ENCODE data around the gene PPFIA2. TPM values are rescaled to one million over a fixed set of nuclear protein-coding genes. Genes with fewer than 3 reads are reported as not detected.

PPFIA2 gene
- total RNA-seq, 4 donors from 2014 or later, result 1.7 to 3.9 (median 2.0) TPM

DNA sequence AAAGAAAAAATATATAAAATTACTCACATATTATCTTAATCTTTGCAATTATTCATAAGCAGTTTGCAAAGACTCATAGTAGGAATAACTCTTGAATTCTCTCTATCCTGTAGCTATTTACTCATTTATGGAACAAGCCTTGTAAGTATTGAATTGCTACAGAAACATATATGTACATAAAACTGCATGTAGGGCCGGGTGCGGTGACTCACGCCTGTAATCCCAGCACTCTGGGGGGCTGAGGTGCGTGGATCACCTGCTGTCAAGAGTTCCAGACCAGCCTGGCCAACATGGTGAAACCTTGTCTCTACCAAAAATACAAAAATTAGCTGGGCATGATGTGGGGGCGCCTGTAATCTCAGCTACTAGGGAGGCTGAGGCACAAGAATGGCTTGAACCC, 286.2 kb downstream of the PPFIA2 start:
- Histone ChIP-seq H3K36me3 (no peaks in the 10 kb centered on the region), H3K27ac (no peak overlapping the region), H3K4me3 (replicated peaks in 1 of 3) (no peak overlapping the region), H3K9me3 (no peaks in the 10 kb centered on the region), H3K4me1 (no peaks in the 10 kb centered on the region), H3K27me3 (no peaks in the 10 kb centered on the region)
- 90 to 95% methylated on average over 5 of the region's 5 CpGs for WGBS, 2 donors
- no peak for DNase-seq
- intact Hi-C loops (cut with DNase I), result no loop called here
- no peak for TF ChIP-seq POLR2A (IDR thresholded peaks at IDR 0.05)
- TF ChIP-seq, protein P1, sequence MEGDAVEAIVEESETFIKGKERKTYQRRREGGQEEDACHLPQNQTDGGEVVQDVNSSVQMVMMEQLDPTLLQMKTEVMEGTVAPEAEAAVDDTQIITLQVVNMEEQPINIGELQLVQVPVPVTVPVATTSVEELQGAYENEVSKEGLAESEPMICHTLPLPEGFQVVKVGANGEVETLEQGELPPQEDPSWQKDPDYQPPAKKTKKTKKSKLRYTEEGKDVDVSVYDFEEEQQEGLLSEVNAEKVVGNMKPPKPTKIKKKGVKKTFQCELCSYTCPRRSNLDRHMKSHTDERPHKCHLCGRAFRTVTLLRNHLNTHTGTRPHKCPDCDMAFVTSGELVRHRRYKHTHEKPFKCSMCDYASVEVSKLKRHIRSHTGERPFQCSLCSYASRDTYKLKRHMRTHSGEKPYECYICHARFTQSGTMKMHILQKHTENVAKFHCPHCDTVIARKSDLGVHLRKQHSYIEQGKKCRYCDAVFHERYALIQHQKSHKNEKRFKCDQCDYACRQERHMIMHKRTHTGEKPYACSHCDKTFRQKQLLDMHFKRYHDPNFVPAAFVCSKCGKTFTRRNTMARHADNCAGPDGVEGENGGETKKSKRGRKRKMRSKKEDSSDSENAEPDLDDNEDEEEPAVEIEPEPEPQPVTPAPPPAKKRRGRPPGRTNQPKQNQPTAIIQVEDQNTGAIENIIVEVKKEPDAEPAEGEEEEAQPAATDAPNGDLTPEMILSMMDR (IDR thresholded peaks at IDR 0.05), result no peak

DNA sequence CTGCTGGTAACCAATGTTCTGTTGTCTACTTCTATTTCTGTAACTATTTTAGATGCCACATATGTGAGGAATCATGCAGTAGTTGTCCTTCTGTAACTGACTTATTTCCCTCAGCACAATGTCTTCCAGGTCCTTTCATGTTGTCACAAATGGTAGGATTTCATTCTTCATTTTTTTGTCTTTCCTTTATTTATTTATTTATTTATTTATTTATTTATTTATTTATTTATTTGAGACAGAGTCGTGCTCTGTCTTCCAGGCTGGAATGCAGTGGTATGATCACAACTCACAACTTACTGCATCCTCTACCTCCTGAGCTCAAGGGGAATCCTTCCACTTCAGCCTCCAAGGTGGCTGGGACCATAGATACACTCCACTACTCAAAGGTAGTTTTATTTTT, 288.2 kb downstream of the PPFIA2 start:
- intact Hi-C loops (cut with DNase I), result no loop called here
- Histone ChIP-seq H3K27me3 (no peaks in the 10 kb centered on the region), H3K36me3 (no peaks in the 10 kb centered on the region), H3K4me3 (replicated peaks in 1 of 3) (no peak overlapping the region), H3K4me1 (no peaks in the 10 kb centered on the region), H3K27ac (no peak overlapping the region), H3K9me3 (no peaks in the 10 kb centered on the region)
- 75 to 76% methylated on average over 1 of the region's 1 CpG for WGBS, 2 donors
- no peak for DNase-seq
- TF ChIP-seq, protein P1 (IDR thresholded peaks at IDR 0.05), result no peak
- TF ChIP-seq POLR2A (IDR thresholded peaks at IDR 0.05), result no peak

DNA sequence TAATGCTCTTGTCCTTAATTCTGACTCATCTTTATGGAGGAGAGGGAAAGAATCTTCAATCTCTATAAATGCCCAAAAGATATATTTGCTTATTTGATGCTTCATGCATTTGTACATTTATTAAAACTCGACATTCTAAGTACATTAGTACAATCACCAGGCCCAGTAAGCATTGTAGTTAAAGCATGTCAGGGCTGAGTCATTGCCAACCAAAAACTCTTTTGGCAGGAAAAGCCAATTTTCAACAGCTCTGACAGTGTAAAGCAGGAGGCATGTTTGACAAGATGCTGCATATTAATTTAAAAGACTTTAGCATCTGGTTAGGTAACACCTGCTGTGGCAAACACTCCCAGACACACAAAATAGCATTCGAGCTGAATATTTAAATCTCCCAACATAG, 290.9 kb downstream of the PPFIA2 start:
- Histone ChIP-seq H3K36me3 (no peaks in the 10 kb centered on the region), H3K27ac (no peak overlapping the region), H3K9me3 (no peaks in the 10 kb centered on the region), H3K27me3 (no peaks in the 10 kb centered on the region), H3K4me3 (replicated peaks in 1 of 3) (no peak overlapping the region), H3K4me1 (no peaks in the 10 kb centered on the region)
- DNase-seq, result no peak
- WGBS, 2 donors, result 81 to 82% methylated on average over 2 of the region's 2 CpGs
- no peak for TF ChIP-seq POLR2A (IDR thresholded peaks at IDR 0.05)
- TF ChIP-seq, protein P1 (IDR thresholded peaks at IDR 0.05), result no peak
- intact Hi-C loops (cut with DNase I), result no loop called here

DNA sequence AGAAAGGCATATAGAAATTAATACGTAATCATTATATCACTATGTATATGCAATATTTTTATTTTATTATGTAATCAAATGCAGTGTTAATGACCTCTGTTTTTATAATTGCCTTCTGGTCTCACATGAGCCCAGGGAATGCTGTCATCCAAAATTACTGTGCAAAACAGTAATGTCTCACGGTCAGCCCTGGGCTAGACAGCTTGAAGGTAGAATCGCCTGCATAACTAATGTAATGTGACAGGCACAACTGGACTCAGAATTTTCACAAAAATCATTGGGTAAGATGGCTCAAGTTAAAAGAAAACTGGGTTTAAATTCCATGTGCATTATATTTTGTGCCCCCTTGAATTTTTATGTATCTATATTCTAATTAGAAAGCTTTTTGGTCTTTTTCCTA, 293.3 kb downstream of the PPFIA2 start:
- no peak for DNase-seq
- no peaks in the 10 kb centered on the region for H3K36me3 ChIP-seq
- no peak overlapping the region for H3K27ac ChIP-seq
- no peak overlapping the region for H3K4me3 ChIP-seq (replicated peaks in 1 of 3)
- H3K27me3 ChIP-seq, result no peaks in the 10 kb centered on the region
- TF ChIP-seq POLR2A (IDR thresholded peaks at IDR 0.05), result no peak
- TF ChIP-seq, protein P1 (IDR thresholded peaks at IDR 0.05), result no peak
- no peaks in the 10 kb centered on the region for H3K4me1 ChIP-seq
- no peaks in the 10 kb centered on the region for H3K9me3 ChIP-seq
- 91 to 92% methylated on average over 3 of the region's 3 CpGs for WGBS, 2 donors
- intact Hi-C loops (cut with DNase I), result no loop called here

DNA sequence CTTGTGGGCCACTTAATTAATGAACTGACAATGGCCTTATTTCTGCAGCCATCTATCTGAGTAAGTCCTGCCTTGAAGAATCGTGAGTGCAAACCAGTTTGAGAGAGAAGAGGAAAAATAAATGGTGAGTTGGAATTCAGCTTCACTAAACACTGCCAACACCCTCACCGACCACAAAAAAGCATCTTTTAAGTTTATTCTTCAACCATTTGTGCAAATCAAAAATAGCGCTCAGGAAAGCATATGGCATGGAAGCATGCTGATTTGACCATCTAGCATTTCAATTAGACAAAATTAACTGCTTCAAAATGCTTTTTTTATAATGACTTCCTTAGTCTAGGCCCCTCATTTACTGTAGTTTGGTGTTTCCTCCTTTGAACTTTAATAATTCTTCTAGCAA, 294.0 kb downstream of the PPFIA2 start:
- H3K4me1 ChIP-seq, result no peaks in the 10 kb centered on the region
- H3K4me3 ChIP-seq (replicated peaks in 1 of 3), result no peak overlapping the region
- TF ChIP-seq, protein P1 (IDR thresholded peaks at IDR 0.05), result no peak
- TF ChIP-seq POLR2A (IDR thresholded peaks at IDR 0.05), result no peak
- H3K27me3 ChIP-seq, result no peaks in the 10 kb centered on the region
- no peaks in the 10 kb centered on the region for H3K9me3 ChIP-seq
- no peaks in the 10 kb centered on the region for H3K36me3 ChIP-seq
- DNase-seq, result no peak
- WGBS, 2 donors, result 75 to 81% methylated on average over 3 of the region's 3 CpGs
- no peak overlapping the region for H3K27ac ChIP-seq
- intact Hi-C loops (cut with DNase I), result no loop called here
